Measurements from ENCODE around the gene KCNH3.

GRCh38 chr12:49534731-49535278 lies 4.0 kb upstream of the KCNH3 start:
- no peak for TF ChIP-seq CTCF (conservative IDR thresholded peaks at IDR 0.05 in 1 of 2, IDR thresholded peaks at IDR 0.05 in 1 of 2; ENCODE audit: low read depth in 1 of 2, low read length in 2 of 2)
- no peak for TF ChIP-seq EZH2 (IDR thresholded peaks at IDR 0.05; ENCODE audit: low read length, missing control alignments)
